Activated T-helper 2 cell treated with anti-CD3 and anti-CD28 coated beads, Interferon-gamma antibody, Interleukin-2, Interleukin-4, amounts not matched to agents 10 μg/mL and 5 μg/mL and 100 μg/mL, durations not matched to agents 14 hours and 24 hours and 36 hours (primary cell): ENCODE data around the gene PC. TPM values are rescaled to one million over a fixed set of nuclear protein-coding genes. Genes with fewer than 3 reads are reported as not detected.

ENCODE experiments used
- DNase-seq: peaks from one replicate; pipeline ENCODE4 v3.0.0; 2021; ENCODE audit warnings: low spot score
- H3K27ac Mint-ChIP-seq: one replicate; pipeline ENCODE4 v1.8.0; 2021; ENCODE audit warnings: mixed read lengths
- H3K27me3 Mint-ChIP-seq: one replicate; pipeline ENCODE4 v1.8.0; 2021; ENCODE audit warnings: low read depth, mixed read lengths
- H3K36me3 Mint-ChIP-seq: one replicate; pipeline ENCODE4 v1.8.0; 2021; ENCODE audit warnings: low read depth, mixed read lengths
- H3K4me1 Mint-ChIP-seq: one replicate; pipeline ENCODE4 v1.8.0; 2021; ENCODE audit warnings: low read depth, mixed read lengths
- H3K4me3 Mint-ChIP-seq: one replicate; pipeline ENCODE4 v1.8.0; 2021; ENCODE audit warnings: low read depth, mild to moderate bottlenecking, moderate library complexity, mixed read lengths
- H3K9me3 Mint-ChIP-seq: one replicate; pipeline ENCODE4 v1.8.0; 2021; ENCODE audit warnings: mixed read lengths
- intact Hi-C: fragments of 100-400 bp; cut with micrococcal nuclease; formaldehyde crosslinking; loops from one replicate; pipeline ENCODE4 v1.15.1; 2023
- total RNA-seq: library from RNA; stranded (reverse); gene quantifications from 2 replicates; pipeline ENCODE4 v1.2.3, GENCODE V29; 2022

Gene PC
- total RNA-seq, 1 donor from 2014 or later = 15.4 TPM

DNA sequence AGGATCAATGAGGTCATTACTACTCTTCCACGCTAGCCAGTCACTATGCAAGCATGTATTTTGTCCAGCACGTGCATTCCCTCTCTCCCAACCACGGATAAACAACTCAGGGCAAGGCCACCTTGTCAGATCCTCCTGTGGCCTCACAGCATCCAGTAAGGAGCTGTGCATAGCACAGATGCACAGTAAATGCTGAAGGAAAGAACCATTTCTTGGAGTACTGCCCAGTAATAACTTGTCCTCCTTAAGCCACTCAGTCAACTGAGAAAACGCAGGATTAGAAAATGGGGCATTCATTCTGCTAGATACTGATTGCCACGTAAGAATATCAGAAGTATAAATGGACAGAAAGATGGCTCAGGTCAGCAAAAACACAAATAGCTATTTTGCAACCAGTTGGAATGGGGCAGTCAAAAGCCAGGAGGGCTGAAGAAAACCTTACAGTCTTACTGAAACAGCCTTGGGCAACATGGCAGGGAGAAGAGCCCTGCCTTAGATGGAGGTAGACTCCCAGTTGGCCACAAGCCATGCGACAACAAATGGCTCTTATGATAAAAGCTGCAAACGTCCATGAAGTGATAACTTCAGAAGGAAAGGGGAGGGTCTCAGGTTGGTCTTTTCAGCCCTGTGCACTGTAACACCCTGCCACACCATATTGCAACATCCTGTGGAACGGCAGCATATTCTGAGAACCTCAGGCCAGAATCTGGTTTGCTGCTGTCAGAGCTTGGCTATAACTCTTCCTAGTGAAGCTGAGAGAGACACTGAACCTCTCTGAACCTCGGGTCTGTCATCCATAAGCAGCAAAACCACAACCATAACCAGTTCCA lies 23.0 kb downstream of the PC start:
- Mint-ChIP-seq H3K27ac (no peak overlapping the region), H3K4me1 (no peaks in the 10 kb centered on the region), H3K9me3 (no peaks in the 10 kb centered on the region), H3K27me3 (peaks cover 7% of the 10 kb centered on the region), H3K36me3 (no peaks in the 10 kb centered on the region), H3K4me3 (no peak overlapping the region)
- intact Hi-C loops = no loop called here
- no peak for DNase-seq

- no peaks in the 10 kb centered on the region for H3K36me3 Mint-ChIP-seq
Measured at GRCh38 chr11:66933531-66933930, 24.7 kb downstream of the PC start.

DNA sequence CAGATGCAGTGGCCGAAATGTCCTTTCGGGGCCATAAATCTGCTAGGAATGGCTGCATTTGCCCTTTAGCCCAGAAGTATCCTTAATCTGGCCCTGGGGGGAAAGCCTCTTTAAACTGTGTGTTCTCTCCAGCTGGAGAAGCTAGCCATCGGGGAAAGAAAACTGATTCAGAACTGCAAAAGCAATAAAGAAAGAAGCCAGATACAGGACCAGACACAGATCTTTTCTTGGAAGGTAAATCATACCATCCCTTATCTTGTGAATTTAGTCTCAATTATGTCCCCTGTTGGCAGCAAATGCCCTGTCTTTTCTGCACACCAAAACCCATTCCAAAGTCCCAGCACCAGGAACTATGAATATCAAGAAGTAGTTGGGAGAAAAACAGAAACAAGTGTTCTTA lies 25.6 kb downstream of the PC start:
- Mint-ChIP-seq H3K36me3 (no peaks in the 10 kb centered on the region), H3K4me1 (no peaks in the 10 kb centered on the region), H3K27ac (no peak overlapping the region), H3K27me3 (peaks cover 7% of the 10 kb centered on the region), H3K4me3 (no peak overlapping the region), H3K9me3 (no peaks in the 10 kb centered on the region)
- intact Hi-C loops = no loop called here
- DNase-seq = no peak

More at GRCh38 chr11:66933531-66933930, 24.7 kb downstream of the PC start:
- H3K27me3 Mint-ChIP-seq = peaks cover 7% of the 10 kb centered on the region
- intact Hi-C loops = no loop called here
- H3K4me3 Mint-ChIP-seq = no peak overlapping the region
- H3K9me3 Mint-ChIP-seq = no peaks in the 10 kb centered on the region
- no peaks in the 10 kb centered on the region for H3K4me1 Mint-ChIP-seq
- no peak for DNase-seq
- no peak overlapping the region for H3K27ac Mint-ChIP-seq

GRCh38 chr11:66929753-66930152 lies 28.4 kb downstream of the PC start:
- Mint-ChIP-seq H3K9me3 (no peaks in the 10 kb centered on the region), H3K4me1 (no peaks in the 10 kb centered on the region), H3K4me3 (no peak overlapping the region), H3K27me3 (peaks cover 7% of the 10 kb centered on the region), H3K27ac (no peak overlapping the region), H3K36me3 (no peaks in the 10 kb centered on the region)
- intact Hi-C loops = no loop called here
- DNase-seq = no peak

GRCh38 chr11:66924272-66924671 lies 33.9 kb downstream of the PC start:
- no peaks in the 10 kb centered on the region for H3K9me3 Mint-ChIP-seq
- no peaks in the 10 kb centered on the region for H3K27me3 Mint-ChIP-seq
- no peak for DNase-seq
- H3K36me3 Mint-ChIP-seq = no peaks in the 10 kb centered on the region
- H3K27ac Mint-ChIP-seq = no peak overlapping the region
- intact Hi-C loops = no loop called here
- no peaks in the 10 kb centered on the region for H3K4me1 Mint-ChIP-seq
- H3K4me3 Mint-ChIP-seq = no peak overlapping the region

DNA sequence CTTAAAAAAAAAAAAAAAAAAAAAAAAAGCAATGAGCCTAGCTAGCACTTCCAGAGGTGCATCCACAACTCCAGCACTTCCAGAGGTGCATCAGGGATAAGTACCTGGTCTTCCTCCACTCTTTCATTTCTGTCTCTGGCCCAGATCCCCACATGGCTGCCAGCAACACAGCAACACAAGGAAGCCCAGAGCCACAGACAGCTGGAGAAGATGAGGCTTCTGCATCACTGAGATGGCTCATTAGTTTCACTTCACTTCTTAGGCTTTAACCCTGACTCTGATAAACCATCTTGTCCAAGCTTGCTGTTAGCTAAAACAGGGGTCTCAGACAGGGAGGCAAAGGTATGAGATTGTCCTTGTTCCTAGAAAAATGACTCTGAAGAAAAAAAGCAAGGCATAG lies 35.6 kb downstream of the PC start:
- intact Hi-C loops = no loop called here
- no peak overlapping the region for H3K4me3 Mint-ChIP-seq
- H3K27ac Mint-ChIP-seq = no peak overlapping the region
- H3K27me3 Mint-ChIP-seq = no peaks in the 10 kb centered on the region
- no peak for DNase-seq
- H3K9me3 Mint-ChIP-seq = no peaks in the 10 kb centered on the region
- H3K4me1 Mint-ChIP-seq = no peaks in the 10 kb centered on the region
- H3K36me3 Mint-ChIP-seq = no peaks in the 10 kb centered on the region

DNA sequence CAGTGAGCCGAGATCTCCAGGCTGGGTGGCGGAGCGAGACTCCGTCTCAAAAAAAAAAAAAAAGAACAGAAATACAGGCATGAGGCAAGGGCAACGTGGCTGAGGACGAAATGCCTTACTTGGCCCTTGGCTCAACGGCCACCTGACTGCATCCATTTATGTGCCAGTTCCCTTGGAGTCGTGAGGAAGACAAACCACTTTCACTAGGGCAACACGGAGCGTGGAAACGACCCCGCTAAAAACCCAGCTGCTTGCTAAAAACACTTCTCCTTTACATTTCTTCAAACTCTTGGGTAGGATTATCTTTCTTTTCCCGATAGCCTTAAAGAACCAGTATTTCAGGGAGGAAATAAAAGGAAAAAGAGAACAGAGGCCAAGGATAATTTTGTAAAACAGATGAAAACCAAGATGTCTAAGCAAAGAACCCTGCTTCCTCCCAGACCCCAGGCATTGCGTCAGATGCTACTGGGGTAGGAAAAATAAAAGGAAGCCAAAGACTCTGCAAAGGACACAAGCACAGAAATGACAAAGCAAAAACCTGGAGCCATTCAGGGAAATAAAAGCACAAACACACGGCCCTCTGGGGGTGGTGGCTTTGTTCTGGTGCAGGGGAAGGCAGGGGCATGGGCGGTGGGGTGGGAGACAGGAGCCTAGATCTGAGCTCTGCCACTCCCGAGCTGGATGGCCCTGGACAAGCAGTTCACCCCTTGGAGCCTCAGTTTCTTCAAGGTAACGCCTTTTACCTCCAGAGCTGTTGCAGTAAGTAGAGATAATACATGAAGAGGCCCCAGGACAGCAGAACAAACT lies 37.0 kb downstream of the PC start:
- H3K27ac Mint-ChIP-seq = no peak overlapping the region
- no peaks in the 10 kb centered on the region for H3K4me1 Mint-ChIP-seq
- intact Hi-C loops = no loop called here
- H3K27me3 Mint-ChIP-seq = no peaks in the 10 kb centered on the region
- DNase-seq = no peak
- H3K4me3 Mint-ChIP-seq = no peak overlapping the region
- H3K9me3 Mint-ChIP-seq = no peaks in the 10 kb centered on the region
- H3K36me3 Mint-ChIP-seq = no peaks in the 10 kb centered on the region

- DNase-seq = no peak
- no peaks in the 10 kb centered on the region for H3K36me3 Mint-ChIP-seq
- intact Hi-C loops = no loop called here
- H3K27ac Mint-ChIP-seq = no peak overlapping the region
- no peaks in the 10 kb centered on the region for H3K9me3 Mint-ChIP-seq
- no peak overlapping the region for H3K4me3 Mint-ChIP-seq
- H3K27me3 Mint-ChIP-seq = no peaks in the 10 kb centered on the region
- H3K4me1 Mint-ChIP-seq = no peaks in the 10 kb centered on the region
Measured at GRCh38 chr11:66919923-66920322, 38.3 kb downstream of the PC start.

DNA sequence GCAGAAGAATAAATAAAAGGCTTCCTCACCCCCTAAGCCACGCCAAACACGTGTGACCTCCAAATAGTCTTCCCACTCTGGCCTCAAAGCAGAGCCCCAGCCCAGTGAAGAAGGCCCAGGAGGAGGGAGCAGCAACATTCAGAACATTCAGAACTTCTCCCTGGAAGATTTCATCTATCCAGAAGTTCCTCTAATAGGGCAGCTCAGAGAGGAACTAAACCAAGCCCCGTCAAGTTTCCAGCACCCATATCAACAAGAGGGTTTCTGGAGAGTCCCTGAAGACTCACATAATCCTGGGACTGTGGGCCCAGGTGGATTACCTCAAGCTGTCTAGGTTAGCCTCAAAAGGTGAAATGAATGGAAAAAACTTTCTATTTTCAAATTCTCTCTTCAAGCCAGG lies 39.4 kb downstream of the PC start:
- H3K9me3 Mint-ChIP-seq = no peaks in the 10 kb centered on the region
- no peak overlapping the region for H3K4me3 Mint-ChIP-seq
- no peaks in the 10 kb centered on the region for H3K36me3 Mint-ChIP-seq
- H3K4me1 Mint-ChIP-seq = no peaks in the 10 kb centered on the region
- no peak for DNase-seq
- H3K27ac Mint-ChIP-seq = no peak overlapping the region
- intact Hi-C loops = no loop called here
- H3K27me3 Mint-ChIP-seq = no peaks in the 10 kb centered on the region

- no peaks in the 10 kb centered on the region for H3K27me3 Mint-ChIP-seq
- intact Hi-C loops = no loop called here
Measured at GRCh38 chr11:66915866-66916265, 42.3 kb downstream of the PC start.

GRCh38 chr11:66915046-66915832 lies 42.9 kb downstream of the PC start:
- no peak for DNase-seq
- Mint-ChIP-seq H3K4me1 (no peaks in the 10 kb centered on the region), H3K27ac (no peak overlapping the region), H3K4me3 (no peak overlapping the region), H3K27me3 (no peaks in the 10 kb centered on the region), H3K9me3 (no peaks in the 10 kb centered on the region), H3K36me3 (no peaks in the 10 kb centered on the region)
- intact Hi-C loops = no loop called here

More at GRCh38 chr11:66915866-66916265, 42.3 kb downstream of the PC start:
- H3K27ac Mint-ChIP-seq = no peak overlapping the region
- H3K9me3 Mint-ChIP-seq = no peaks in the 10 kb centered on the region
- H3K4me1 Mint-ChIP-seq = no peaks in the 10 kb centered on the region
- H3K4me3 Mint-ChIP-seq = no peak overlapping the region
- no peak for DNase-seq
- H3K36me3 Mint-ChIP-seq = no peaks in the 10 kb centered on the region

DNA sequence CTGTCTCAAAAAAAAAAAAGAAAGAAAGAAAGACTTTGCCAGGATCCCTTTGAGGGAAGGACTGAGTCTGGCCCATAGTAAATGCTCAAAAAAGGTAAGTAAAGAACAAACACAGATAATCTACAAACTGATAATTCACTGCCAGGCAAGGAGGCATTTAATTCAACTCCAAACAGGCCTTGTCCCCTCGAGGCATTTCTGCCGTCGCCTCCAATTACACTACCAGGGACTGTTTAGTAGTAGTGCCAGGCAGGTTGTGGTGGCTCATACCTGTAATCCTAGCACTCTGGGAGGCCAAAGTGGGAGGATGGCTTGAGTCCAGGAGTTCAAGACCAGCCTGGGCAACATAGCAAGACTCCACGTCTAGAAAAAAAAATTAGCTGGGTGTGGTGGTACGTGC lies 43.7 kb downstream of the PC start:
- Mint-ChIP-seq H3K4me3 (no peak overlapping the region), H3K27ac (no peak overlapping the region), H3K27me3 (no peaks in the 10 kb centered on the region), H3K9me3 (no peaks in the 10 kb centered on the region), H3K4me1 (no peaks in the 10 kb centered on the region), H3K36me3 (no peaks in the 10 kb centered on the region)
- no peak for DNase-seq
- intact Hi-C loops = no loop called here

GRCh38 chr11:66912911-66913310 lies 45.3 kb downstream of the PC start:
- Mint-ChIP-seq H3K4me1 (no peaks in the 10 kb centered on the region), H3K4me3 (no peak overlapping the region), H3K27me3 (no peaks in the 10 kb centered on the region), H3K36me3 (no peaks in the 10 kb centered on the region), H3K27ac (no peak overlapping the region), H3K9me3 (no peaks in the 10 kb centered on the region)
- intact Hi-C loops = no loop called here
- DNase-seq = no peak
